ENCODE results near the gene ST7. TPM values are rescaled to one million over a fixed set of nuclear protein-coding genes. Genes with fewer than 3 reads are reported as not detected.

ST7 gene
- total RNA-seq, 1 donor from 2014 or later, result 48.6 TPM

DNA sequence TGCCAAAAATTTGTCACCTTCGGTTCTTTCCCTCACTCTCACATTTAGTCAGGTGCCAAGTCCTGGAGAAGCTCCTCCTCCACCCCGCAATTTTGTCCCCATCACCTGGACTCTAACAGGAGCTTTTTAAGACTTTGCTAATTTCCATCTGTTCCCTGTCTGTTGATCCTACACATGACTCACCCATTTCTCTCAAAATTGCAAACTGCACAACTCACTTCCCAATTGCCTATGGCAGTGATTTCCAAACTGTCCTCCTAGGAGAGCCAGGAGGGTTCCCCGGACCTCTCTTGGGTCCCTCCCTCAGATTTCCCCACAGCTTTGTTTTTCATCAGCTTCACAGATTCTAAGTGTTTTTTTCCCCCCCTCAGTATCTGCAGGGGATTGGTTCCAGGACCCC is 249.2 kb downstream of the ST7 start:
- DNase-seq (no peak), ATAC-seq (no peak)
- H3K4me1 ChIP-seq, result no peaks in the 10 kb centered on the region
- H3K27ac ChIP-seq, result no peak overlapping the region
- no peaks in the 10 kb centered on the region for H3K36me3 ChIP-seq
- TF ChIP-seq, protein P1, sequence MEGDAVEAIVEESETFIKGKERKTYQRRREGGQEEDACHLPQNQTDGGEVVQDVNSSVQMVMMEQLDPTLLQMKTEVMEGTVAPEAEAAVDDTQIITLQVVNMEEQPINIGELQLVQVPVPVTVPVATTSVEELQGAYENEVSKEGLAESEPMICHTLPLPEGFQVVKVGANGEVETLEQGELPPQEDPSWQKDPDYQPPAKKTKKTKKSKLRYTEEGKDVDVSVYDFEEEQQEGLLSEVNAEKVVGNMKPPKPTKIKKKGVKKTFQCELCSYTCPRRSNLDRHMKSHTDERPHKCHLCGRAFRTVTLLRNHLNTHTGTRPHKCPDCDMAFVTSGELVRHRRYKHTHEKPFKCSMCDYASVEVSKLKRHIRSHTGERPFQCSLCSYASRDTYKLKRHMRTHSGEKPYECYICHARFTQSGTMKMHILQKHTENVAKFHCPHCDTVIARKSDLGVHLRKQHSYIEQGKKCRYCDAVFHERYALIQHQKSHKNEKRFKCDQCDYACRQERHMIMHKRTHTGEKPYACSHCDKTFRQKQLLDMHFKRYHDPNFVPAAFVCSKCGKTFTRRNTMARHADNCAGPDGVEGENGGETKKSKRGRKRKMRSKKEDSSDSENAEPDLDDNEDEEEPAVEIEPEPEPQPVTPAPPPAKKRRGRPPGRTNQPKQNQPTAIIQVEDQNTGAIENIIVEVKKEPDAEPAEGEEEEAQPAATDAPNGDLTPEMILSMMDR (IDR thresholded peaks at IDR 0.05), result no peak
- no peaks in the 10 kb centered on the region for H3K27me3 ChIP-seq
- H3K9me3 ChIP-seq, result no peaks in the 10 kb centered on the region
- intact Hi-C loops (cut with DNase I), result no loop called here
- H3K4me3 ChIP-seq, result no peak overlapping the region

DNA sequence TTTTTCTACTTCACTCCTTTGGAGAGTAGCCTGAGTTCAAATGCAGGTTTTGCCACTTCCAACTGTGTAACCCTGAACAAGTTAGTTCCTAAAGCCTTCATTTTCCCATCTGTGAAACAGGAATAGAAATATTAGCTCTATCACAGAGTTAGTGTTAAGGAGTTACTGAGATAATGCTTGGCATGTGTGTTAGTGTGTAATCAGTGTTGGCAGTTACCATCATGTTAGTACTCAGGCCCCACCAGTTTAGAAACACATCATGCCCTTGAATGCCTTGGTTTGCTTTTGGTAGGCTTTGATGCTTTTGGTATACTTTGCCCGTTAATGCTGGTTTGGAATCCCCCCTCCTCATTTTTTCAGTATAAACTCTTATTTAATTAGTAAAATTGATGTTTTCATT is 249.9 kb downstream of the ST7 start:
- Histone ChIP-seq H3K4me1 (no peaks in the 10 kb centered on the region), H3K36me3 (no peaks in the 10 kb centered on the region), H3K27ac (no peak overlapping the region), H3K9me3 (no peaks in the 10 kb centered on the region), H3K4me3 (no peak overlapping the region), H3K27me3 (no peaks in the 10 kb centered on the region)
- TF ChIP-seq, protein P1 (IDR thresholded peaks at IDR 0.05), result no peak
- ATAC-seq (no peak), DNase-seq (no peak)
- intact Hi-C loops (cut with DNase I), result no loop called here

DNA sequence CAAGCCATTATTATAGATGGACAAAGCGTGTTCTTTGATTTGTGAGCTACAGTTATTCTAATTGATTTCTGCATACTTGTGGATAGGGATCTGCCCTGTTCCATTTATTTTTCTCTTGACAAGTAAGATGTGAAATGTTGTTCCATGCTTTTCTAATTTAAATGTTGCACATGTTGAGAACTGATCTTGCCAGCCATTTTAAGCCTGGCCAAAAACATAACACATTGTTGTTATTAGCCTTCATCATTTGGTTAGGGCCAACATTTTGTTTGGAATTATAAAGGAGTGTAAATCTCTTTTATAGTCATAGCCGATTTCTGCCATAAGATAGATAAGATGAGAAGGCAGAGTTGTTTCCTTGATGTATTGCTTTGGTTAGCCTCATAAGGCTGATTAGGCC is 252.6 kb downstream of the ST7 start:
- H3K9me3 ChIP-seq, result no peaks in the 10 kb centered on the region
- no peak overlapping the region for H3K27ac ChIP-seq
- intact Hi-C loops (cut with DNase I), result no loop called here

DNA sequence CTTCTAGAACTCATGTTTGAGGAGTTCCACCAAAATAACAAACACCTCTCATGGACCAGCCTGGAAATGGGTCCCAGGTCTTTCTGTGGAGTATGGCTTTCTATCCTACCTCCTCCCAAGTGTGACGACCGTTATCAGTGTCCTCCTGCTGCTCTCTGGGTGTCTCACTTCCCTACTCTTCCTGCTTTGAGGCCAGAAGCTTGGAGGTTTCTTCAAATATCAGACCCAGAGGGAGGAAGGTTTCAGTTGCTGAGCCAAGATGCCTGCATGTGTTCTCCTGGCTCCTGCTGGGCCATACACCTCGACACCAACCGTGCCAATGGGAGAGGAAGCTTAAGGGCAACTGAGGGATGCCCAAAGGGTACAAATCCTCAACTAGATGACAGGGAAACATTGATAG is 255.0 kb downstream of the ST7 start:
- ATAC-seq, result no peak
- DNase-seq, result no peak
- Histone ChIP-seq H3K36me3 (peaks cover 10% of the 10 kb centered on the region), H3K9me3 (no peaks in the 10 kb centered on the region), H3K27me3 (no peaks in the 10 kb centered on the region), H3K4me1 (no peaks in the 10 kb centered on the region), H3K27ac (no peak overlapping the region), H3K4me3 (no peak overlapping the region)
- TF ChIP-seq, protein P1 (IDR thresholded peaks at IDR 0.05), result no peak
- intact Hi-C loops (cut with DNase I), result no loop called here

More for the DNA sequence above, 252.6 kb downstream of the ST7 start:
- TF ChIP-seq, protein P1 (IDR thresholded peaks at IDR 0.05), result no peak
- Histone ChIP-seq H3K4me1 (no peaks in the 10 kb centered on the region), H3K27me3 (no peaks in the 10 kb centered on the region), H3K4me3 (no peak overlapping the region), H3K36me3 (peaks cover 10% of the 10 kb centered on the region)
- DNase-seq, result no peak
- ATAC-seq, result no peak

DNA sequence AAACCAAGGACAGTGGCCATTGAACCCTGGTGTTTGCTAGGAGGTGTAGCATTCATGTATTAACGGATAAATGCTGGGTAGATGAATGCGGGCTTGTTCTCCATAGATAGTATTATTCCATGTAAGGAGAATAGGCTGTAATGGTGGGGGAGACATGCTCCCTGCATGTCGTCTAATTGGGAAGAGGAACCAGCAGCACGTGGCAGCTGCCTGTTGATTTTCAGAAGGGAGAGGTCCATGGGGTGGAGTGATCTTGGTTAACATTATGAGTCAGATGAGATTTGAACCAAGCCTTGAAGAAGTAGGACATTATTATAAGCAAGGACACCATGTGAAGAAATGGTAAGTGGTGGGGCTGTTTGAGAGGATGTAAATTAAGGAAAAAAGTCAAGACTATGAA is 257.1 kb downstream of the ST7 start:
- no peaks in the 10 kb centered on the region for H3K9me3 ChIP-seq
- H3K36me3 ChIP-seq, result peaks cover 10% of the 10 kb centered on the region
- no peak overlapping the region for H3K4me3 ChIP-seq
- no peaks in the 10 kb centered on the region for H3K27me3 ChIP-seq
- no peak overlapping the region for H3K27ac ChIP-seq
- TF ChIP-seq, protein P1 (IDR thresholded peaks at IDR 0.05), result no peak
- H3K4me1 ChIP-seq, result no peaks in the 10 kb centered on the region
- ATAC-seq (no peak), DNase-seq (no peak)
- intact Hi-C loops (cut with DNase I), result no loop called here

DNA sequence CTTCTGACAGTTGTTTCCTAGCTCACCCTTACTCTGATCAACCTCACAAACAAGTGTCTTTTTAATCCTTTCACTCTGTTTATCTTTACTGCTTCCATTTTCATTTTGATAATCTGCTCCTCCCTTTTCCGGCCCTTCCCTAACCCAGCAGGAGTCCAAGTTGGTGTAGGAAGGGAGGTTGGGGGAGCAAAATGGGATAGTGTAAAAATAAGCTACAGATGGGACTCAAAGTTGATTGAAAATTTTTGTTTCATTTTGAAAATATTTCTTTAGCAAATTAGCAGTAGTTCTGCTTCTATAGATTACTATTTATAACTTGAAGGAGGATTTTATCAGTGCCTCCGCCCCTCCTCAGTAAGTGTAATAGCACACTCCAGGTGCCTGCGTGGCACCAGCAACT is 257.6 kb downstream of the ST7 start:
- Histone ChIP-seq H3K27me3 (no peaks in the 10 kb centered on the region), H3K4me3 (no peak overlapping the region), H3K36me3 (peaks cover 10% of the 10 kb centered on the region), H3K9me3 (no peaks in the 10 kb centered on the region), H3K27ac (no peak overlapping the region), H3K4me1 (no peaks in the 10 kb centered on the region)
- intact Hi-C loops (cut with DNase I), result no loop called here
- ATAC-seq (no peak), DNase-seq (no peak)
- TF ChIP-seq, protein P1 (IDR thresholded peaks at IDR 0.05), result no peak
